Measurements from ENCODE around the gene B9D1.

B9D1 gene

DNA sequence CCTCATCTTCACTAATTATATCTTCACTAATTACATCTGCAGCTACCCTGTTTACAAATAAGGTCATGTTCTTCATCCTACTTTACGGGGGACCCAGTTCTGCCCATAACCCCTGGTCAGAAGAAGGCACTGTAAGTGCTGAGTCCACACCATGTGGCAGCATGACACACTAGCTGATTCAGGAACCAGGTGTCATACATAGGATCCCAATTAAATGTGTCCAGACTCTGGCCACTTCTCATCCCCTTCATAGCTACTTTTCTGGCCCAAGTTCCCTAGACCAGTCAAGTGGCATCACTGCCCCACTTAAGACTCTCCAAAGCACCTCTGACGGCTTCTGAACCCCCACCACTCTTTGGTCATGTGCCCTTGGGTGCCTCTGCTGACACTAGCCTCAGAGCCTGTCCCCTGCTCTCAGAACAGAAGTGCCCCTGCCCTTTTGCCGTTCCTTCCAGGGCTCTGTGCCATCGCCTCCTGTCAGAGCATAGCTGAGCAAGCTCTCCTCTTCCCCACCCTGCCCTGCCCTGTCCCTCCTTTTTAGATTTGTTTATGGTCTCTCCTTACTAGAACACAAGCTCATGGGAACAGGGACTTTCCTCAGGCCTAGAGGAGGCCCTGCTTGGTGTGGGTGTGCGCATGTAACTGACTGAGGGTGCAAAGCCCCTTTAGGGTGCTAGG is 61.1 kb downstream of the B9D1 start:
- DNase-seq, result no peak

DNA sequence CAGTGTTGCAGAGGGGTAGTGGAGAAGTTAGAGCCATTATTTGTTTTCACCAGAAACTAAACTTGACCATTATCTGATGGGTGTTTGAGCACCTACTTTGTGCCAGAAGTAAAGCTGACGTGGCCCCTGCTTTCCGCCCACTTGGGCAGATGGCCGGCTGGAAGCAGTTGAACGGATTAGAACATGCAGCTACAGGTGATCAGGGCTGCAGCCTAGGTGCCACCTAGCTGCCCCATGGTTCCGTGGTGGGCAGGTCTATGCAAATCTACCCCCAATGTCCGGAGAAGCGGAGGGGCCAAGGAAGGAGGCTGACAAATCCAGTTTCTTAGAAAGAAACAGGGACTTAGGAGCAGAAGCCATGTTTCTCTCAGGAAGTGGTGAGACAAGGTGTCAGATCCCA is 62.7 kb downstream of the B9D1 start:
- DNase-seq, result no peak

DNA sequence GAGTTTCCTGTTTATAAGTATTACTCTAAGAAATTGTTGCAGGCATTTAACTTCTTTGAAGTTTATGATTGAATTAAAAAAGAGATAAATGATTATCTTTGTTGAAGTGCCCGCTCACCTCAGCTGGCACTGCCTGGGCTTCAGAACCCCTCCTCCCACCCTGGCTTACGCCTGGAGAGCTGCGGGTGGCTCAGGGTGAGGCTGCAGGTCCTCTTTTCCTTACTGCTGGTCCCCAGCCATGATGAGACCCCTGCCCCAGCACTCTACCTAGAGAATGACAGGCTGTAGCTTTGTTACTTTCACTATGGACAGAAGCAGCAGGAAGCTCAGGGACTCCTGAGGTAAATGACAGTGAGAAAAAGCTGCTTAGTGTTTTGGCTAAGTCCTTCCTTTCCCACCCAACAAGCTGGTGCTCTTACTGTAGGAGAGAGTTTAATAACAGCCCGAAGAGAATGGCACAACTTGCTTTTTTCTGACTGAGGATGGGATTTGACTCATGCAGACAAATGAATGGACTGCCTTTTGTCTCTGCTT is 63.2 kb downstream of the B9D1 start:
- no peak for DNase-seq

DNA sequence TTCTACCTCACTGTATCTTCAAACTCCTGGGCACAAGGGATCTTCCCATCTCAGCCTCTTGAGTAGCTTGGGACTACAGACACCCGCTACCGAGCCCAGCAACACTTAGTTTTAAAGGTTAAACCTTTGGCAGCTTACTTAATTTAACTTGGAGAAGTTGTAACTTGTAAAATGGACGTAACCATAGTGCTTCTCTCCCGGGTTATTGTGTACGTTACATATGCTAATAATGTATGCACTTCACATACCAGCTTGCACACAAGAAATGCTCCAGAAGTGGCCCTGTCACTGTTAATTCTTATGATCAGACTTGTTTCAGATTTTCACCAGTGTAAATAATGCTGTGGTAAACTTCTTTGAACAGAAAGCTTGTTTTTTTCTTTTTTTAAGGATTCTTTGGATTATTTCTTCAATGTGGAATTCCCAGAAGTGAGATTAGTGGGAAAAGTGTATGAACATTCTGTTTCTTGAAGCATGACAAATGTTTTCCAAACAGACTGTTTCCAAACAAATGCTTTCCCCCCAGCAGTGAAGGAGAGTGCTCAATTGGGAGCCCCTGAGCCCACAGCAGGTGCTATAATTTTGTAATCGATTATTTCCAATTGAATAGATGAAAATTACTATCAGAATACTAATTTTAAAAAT is 63.8 kb downstream of the B9D1 start:
- DNase-seq, result no peak

DNA sequence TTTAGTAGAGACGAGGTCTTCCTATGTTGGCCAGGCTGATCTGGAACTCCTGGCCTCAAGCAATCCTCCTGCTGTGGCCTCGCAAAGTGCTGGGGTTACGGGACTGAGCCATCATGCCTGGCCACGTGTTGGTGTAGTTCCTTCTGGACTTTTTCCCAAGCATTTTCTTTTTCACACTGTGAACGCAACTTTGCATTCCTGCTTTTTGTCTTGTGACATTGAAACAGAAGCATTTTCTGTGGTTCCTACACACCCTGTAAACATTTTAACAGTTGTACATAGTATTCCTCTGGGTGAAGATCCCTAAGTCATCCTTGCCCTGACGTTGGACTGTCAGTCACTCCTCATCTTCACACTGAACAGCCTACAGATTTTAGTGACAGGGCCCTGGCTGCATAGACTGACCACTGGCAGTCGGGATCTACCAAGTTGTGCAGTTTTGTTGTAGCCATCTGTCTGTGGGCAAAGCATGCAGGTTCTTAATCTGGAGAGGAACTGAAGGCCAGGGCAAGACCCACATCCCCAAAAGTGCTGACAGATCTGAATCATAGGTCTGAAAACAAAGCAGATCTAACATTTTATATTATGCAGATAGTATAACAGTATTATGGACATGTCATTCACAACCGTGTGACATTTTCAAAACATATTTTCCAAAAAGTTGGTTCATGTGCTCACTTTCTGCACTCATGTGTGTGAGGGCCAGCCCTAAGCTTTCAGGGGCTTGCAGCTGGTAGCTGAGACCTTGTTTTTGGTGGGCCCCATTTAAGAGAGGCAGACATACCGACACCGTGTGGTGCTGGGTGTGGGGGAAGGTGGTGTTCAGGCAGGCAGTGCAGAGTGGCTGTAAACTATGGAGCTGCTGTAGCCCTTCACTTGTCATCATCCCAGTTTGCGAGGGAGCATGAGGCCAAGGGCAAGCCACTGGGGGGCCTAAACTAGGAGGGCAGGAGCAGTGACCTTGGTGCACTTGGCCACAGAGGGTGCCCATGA is 65.4 kb downstream of the B9D1 start:
- DNase-seq, result no peak

DNA sequence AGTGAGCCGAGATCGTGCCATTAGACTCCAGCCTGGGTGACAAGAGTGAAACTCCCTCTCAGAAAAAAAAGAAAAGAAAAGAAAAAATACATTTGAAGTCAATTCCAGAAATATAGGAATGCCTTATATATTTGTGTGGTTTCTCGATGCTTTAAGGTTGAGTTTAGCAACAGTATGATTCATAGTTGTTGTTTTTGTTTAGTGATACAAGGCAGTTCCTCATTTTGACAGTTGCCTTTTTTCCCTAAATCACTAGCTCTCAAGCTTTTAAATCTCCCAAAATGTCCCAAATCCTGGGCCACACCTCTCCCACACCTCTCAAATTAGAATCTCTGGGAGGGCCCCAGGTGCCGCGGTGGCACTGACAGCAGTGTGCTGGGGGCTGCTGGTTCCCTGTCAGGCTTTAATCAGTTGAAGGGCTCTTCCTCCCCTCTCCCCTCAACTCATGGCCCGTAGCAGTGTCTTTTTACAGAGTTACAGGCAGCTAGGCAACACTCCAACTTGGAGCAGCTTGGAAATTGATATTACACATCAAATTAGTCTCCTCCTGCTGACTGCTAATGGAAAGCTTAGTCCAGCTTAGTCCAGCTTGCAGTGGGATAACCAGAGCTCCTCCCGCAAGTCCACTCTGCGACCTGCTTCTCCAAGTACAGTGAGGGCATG is 66.9 kb downstream of the B9D1 start:
- DNase-seq, result no peak

DNA sequence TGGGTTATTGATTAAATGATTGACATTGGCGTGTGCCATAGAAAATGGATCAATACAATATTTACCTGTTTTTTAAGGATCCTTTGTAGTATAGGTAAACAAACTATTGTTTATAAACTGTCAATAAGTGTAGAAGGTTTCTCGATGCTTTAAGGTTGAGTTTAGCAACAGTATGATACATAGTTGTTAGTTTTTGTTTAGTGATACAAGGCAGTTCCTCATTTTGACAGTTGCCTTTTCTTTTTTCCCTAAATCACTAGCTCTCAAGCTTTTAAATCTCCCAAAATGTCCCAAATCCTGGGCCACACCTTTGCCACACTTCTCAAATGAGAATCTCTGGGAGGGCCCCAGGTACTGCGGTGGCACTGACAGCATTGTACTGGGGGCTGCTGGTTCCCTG is 68.1 kb downstream of the B9D1 start:
- no peak for DNase-seq

Measured in SHP77 (cell line).